ENCODE measurements around the gene HS6ST2.

HS6ST2 gene

GRCh38 chrX:132763528-132763927 is 194.9 kb downstream of the HS6ST2 start:
- Histone ChIP-seq H3F3A (ENCODE audit: insufficient read depth, low read length) (no peaks in the 10 kb centered on the region), H4K20me1 (ENCODE audit: insufficient read depth, low read length) (no peaks in the 10 kb centered on the region), H3K9ac (ENCODE audit: low read length) (no peak overlapping the region), H3K36me3 (replicated peaks; ENCODE audit: insufficient read depth, low read length) (no peaks in the 10 kb centered on the region), H3K27ac (ENCODE audit: low read length) (no peak overlapping the region), H3K4me2 (ENCODE audit: low read depth, low read length) (no peak overlapping the region), H3K9me3 (replicated peaks; ENCODE audit: insufficient read depth, low read length) (no peaks in the 10 kb centered on the region), H3K79me2 (ENCODE audit: low read length) (no peaks in the 10 kb centered on the region), H3K27me3 (replicated peaks; ENCODE audit: insufficient read depth, low read length) (no peaks in the 10 kb centered on the region), H3K4me3 (ENCODE audit: low read length) (no peak overlapping the region), H2AFZ (ENCODE audit: low read length) (no peak overlapping the region), H3K4me1 (ENCODE audit: low read length) (no peaks in the 10 kb centered on the region), H3K9me2 (replicated peaks; ENCODE audit: insufficient read depth, low read length) (no peaks in the 10 kb centered on the region)
- TF ChIP-seq CTCF (IDR thresholded peaks at IDR 0.05; ENCODE audit: low read length) (no peak), EZH2 (optimal IDR thresholded peaks at IDR 0.05; ENCODE audit: low read depth, low read length) (no peak)
- no peak for DNase-seq

GRCh38 chrX:132758759-132759158 is 199.7 kb downstream of the HS6ST2 start:
- Histone ChIP-seq H3K9me2 (replicated peaks; ENCODE audit: insufficient read depth, low read length) (no peaks in the 10 kb centered on the region), H3K4me1 (ENCODE audit: low read length) (peaks cover 6% of the 10 kb centered on the region), H4K20me1 (ENCODE audit: insufficient read depth, low read length) (no peaks in the 10 kb centered on the region), H2AFZ (ENCODE audit: low read length) (no peak overlapping the region), H3K9ac (ENCODE audit: low read length) (no peak overlapping the region), H3K79me2 (ENCODE audit: low read length) (no peaks in the 10 kb centered on the region), H3K4me2 (ENCODE audit: low read depth, low read length) (no peak overlapping the region), H3K27ac (ENCODE audit: low read length) (no peak overlapping the region), H3K36me3 (replicated peaks; ENCODE audit: insufficient read depth, low read length) (no peaks in the 10 kb centered on the region), H3K9me3 (replicated peaks; ENCODE audit: insufficient read depth, low read length) (no peaks in the 10 kb centered on the region), H3K4me3 (ENCODE audit: low read length) (no peak overlapping the region), H3F3A (ENCODE audit: insufficient read depth, low read length) (no peaks in the 10 kb centered on the region), H3K27me3 (replicated peaks; ENCODE audit: insufficient read depth, low read length) (no peaks in the 10 kb centered on the region)
- no peak for DNase-seq
- TF ChIP-seq EZH2phosphoT487 (IDR thresholded peaks at IDR 0.05; ENCODE audit: low read length) (no peak), EZH2 (optimal IDR thresholded peaks at IDR 0.05; ENCODE audit: low read depth, low read length) (no peak), CTCF (IDR thresholded peaks at IDR 0.05; ENCODE audit: low read length) (no peak)

- Histone ChIP-seq H4K20me1 (ENCODE audit: insufficient read depth, low read length) (no peaks in the 10 kb centered on the region), H3K27ac (ENCODE audit: low read length) (peak overlapping the region; percentile 25; the same call in 1 of the 2 replicates), H3K4me2 (ENCODE audit: low read depth, low read length) (no peak overlapping the region), H3K79me2 (ENCODE audit: low read length) (no peaks in the 10 kb centered on the region), H3K9me3 (replicated peaks; ENCODE audit: insufficient read depth, low read length) (no peaks in the 10 kb centered on the region), H3K36me3 (replicated peaks; ENCODE audit: insufficient read depth, low read length) (no peaks in the 10 kb centered on the region), H3K4me1 (ENCODE audit: low read length) (peaks cover 6% of the 10 kb centered on the region), H3K27me3 (replicated peaks; ENCODE audit: insufficient read depth, low read length) (no peaks in the 10 kb centered on the region), H2AFZ (ENCODE audit: low read length) (peak overlapping the region; percentile 3; the same call in 1 of the 2 replicates), H3K9ac (ENCODE audit: low read length) (no peak overlapping the region), H3K9me2 (replicated peaks; ENCODE audit: insufficient read depth, low read length) (no peaks in the 10 kb centered on the region), H3K4me3 (ENCODE audit: low read length) (no peak overlapping the region), H3F3A (ENCODE audit: insufficient read depth, low read length) (no peaks in the 10 kb centered on the region)
- peak; percentile 45 for DNase-seq
- TF ChIP-seq EZH2 (optimal IDR thresholded peaks at IDR 0.05; ENCODE audit: low read depth, low read length) (no peak), CTCF (IDR thresholded peaks at IDR 0.05; ENCODE audit: low read length) (no peak), EZH2phosphoT487 (IDR thresholded peaks at IDR 0.05; ENCODE audit: low read length) (no peak)
These were observed 201.3 kb downstream of the HS6ST2 start for GRCh38 chrX:132757066-132757623.

All from MM.1S (cell line).